Keratinocyte (primary cell): ENCODE results near the gene SAYSD1.

ENCODE experiments used
- CTCF ChIP-seq, 3 experiments: IDR thresholded peaks in 1 of 3; conservative IDR thresholded peaks in 1 of 3; optimal IDR thresholded peaks in 1 of 3; 2 replicates in 2 of 3; 3 replicates in 1 of 3; pipeline versions ENCODE3 to v1.5.1; 2011; ENCODE audit warnings: low read length in 3 of 3, mild to moderate bottlenecking in 3 of 3, moderate library complexity in 2 of 3, control low read depth in 1 of 3, inconsistent platforms in 1 of 3; ENCODE audit not compliant: insufficient read depth in 2 of 3; ENCODE audit errors: extremely low read depth in 1 of 3
- EZH2 ChIP-seq: IDR thresholded peaks from one replicate; pipeline ENCODE4 v1.6.1; 2012; ENCODE audit warnings: inconsistent platforms, mild to moderate bottlenecking, low read length, moderate library complexity

- TF ChIP-seq CTCF (optimal IDR thresholded peaks at IDR 0.05 in 1 of 3, IDR thresholded peaks at IDR 0.05 in 1 of 3, conservative IDR thresholded peaks at IDR 0.05 in 1 of 3; ENCODE audit: extremely low read depth in 1 of 3, insufficient read depth in 2 of 3, low read length in 3 of 3) (no peak), EZH2 (no peak)
Observed at GRCh38 chr6:39056191-39056590, 58.8 kb downstream of the SAYSD1 start.
